ENCODE data around the gene CHAD.

DNA sequence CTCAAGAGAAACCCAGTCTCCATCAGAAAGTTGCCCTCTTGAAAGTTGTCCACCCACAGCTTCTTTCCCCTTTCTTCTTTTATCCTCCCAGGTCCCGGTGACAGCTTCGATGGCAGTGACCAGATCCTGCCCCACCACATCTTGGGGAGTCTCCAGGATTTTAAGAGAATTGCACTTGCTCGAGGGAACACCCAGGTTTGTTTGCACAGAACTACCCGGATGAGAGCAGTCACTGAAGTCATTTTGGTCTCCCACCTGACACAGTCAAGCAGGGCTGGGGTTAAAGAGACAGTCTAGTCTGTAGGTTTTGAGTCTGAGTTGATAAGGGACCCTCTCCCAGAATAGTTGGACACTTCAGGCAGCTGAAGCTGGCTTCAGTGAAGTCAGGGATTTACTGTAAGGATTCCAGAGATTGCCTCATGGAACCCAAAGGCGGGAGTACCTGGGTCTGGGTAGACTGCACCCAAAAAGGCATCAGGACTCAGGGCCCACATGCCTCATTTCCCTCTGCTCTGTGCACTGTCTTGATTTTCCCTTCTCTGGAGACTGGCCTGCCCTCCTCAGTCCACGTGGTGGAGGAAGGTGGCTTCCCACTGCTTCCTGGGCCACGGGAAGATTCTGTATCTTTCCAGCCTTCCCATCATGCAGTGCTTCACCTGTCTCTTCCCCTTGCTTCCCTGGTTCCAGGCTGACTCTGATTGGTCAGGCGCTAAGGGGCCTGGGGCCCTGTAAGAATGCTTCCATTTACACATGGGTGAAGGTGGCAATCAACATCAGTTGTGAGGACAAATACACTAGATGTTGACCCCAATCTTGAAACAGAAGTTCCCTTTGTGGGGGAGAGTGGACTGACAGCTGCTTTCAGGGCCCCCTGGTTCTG is 49.1 kb upstream of the CHAD start:
- TF ChIP-seq POLR2A (IDR thresholded peaks at IDR 0.05), result no peak
- TF ChIP-seq, protein P1, sequence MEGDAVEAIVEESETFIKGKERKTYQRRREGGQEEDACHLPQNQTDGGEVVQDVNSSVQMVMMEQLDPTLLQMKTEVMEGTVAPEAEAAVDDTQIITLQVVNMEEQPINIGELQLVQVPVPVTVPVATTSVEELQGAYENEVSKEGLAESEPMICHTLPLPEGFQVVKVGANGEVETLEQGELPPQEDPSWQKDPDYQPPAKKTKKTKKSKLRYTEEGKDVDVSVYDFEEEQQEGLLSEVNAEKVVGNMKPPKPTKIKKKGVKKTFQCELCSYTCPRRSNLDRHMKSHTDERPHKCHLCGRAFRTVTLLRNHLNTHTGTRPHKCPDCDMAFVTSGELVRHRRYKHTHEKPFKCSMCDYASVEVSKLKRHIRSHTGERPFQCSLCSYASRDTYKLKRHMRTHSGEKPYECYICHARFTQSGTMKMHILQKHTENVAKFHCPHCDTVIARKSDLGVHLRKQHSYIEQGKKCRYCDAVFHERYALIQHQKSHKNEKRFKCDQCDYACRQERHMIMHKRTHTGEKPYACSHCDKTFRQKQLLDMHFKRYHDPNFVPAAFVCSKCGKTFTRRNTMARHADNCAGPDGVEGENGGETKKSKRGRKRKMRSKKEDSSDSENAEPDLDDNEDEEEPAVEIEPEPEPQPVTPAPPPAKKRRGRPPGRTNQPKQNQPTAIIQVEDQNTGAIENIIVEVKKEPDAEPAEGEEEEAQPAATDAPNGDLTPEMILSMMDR (IDR thresholded peaks at IDR 0.05), result no peak

All from body of pancreas (tissue), 4 donors.